ENCODE results near the gene GTF2A1. TPM values are rescaled to one million over a fixed set of nuclear protein-coding genes. Genes with fewer than 3 reads are reported as not detected.
"Not testable (repeated sequence)": the region's sequence is repeated elsewhere in the genome, so short reads cannot be mapped to it uniquely, and the experiment has no call there.

GTF2A1 gene
- total RNA-seq, 1 experiment from 2014 or later, result 35.0 TPM

GRCh38 chr14:81234278-81234677 is 13.5 kb upstream of the GTF2A1 start:
- intact Hi-C loops (cut with micrococcal nuclease), result no loop called here
- no TSS peak for BruUV-seq (replicated peaks)
- no peak overlapping the region for H3K27ac Mint-ChIP-seq (ENCODE audit: low read depth, unreplicated experiment)
- peaks cover 16% of the 10 kb centered on the region for H3K27me3 Mint-ChIP-seq (ENCODE audit: insufficient read depth, unreplicated experiment)
- H3K4me1 Mint-ChIP-seq (ENCODE audit: insufficient read depth, unreplicated experiment), result peaks cover 6% of the 10 kb centered on the region
- no peak for TF ChIP-seq CTCF (IDR thresholded peaks at IDR 0.05; ENCODE audit: unreplicated experiment)
- H3K9me3 Mint-ChIP-seq (ENCODE audit: unreplicated experiment), result no peaks in the 10 kb centered on the region
- no peak overlapping the region for H3K4me3 Mint-ChIP-seq (ENCODE audit: unreplicated experiment)
- DNase-seq (ENCODE audit: unreplicated experiment), result peak; percentile 11
- ChIA-PET POLR2A (interaction anchor here (1.2 to 1.9 kb wide), 2 partner anchors 10 to 13 kb away, joined by 3 to 7 read pairs; partner anchors contain the start of gene GTF2A1), CTCF (no interaction called here)
- no peaks in the 10 kb centered on the region for H3K36me3 Mint-ChIP-seq (ENCODE audit: insufficient read depth, unreplicated experiment)

GRCh38 chr14:81233615-81234014 is 12.9 kb upstream of the GTF2A1 start:
- H3K27ac Mint-ChIP-seq (ENCODE audit: low read depth, unreplicated experiment), result no peak overlapping the region
- TF ChIP-seq CTCF (IDR thresholded peaks at IDR 0.05; ENCODE audit: unreplicated experiment), result no peak
- no peak for DNase-seq (ENCODE audit: unreplicated experiment)
- no peak overlapping the region for H3K4me3 Mint-ChIP-seq (ENCODE audit: unreplicated experiment)
- no peaks in the 10 kb centered on the region for H3K9me3 Mint-ChIP-seq (ENCODE audit: unreplicated experiment)
- no TSS peak for BruUV-seq (replicated peaks)
- CTCF ChIA-PET, result no interaction called here
- H3K4me1 Mint-ChIP-seq (ENCODE audit: insufficient read depth, unreplicated experiment), result peaks cover 6% of the 10 kb centered on the region
- intact Hi-C loops (cut with micrococcal nuclease), result no loop called here
- peaks cover 9% of the 10 kb centered on the region for H3K27me3 Mint-ChIP-seq (ENCODE audit: insufficient read depth, unreplicated experiment)
- POLR2A ChIA-PET, result interaction anchor here (1.9 kb wide), 1 partner anchor 12 kb away, joined by 7 read pairs; the partner anchor contains the start of gene GTF2A1
- H3K36me3 Mint-ChIP-seq (ENCODE audit: insufficient read depth, unreplicated experiment), result no peaks in the 10 kb centered on the region

- H3K27me3 Mint-ChIP-seq (ENCODE audit: insufficient read depth, unreplicated experiment), result no peaks in the 10 kb centered on the region
Observed at GRCh38 chr14:81231540-81231939, 10.8 kb upstream of the GTF2A1 start.

GRCh38 chr14:81224222-81224621 is 3.5 kb upstream of the GTF2A1 start:
- Mint-ChIP-seq H3K4me1 (ENCODE audit: insufficient read depth, unreplicated experiment) (peaks cover 6% of the 10 kb centered on the region), H3K36me3 (ENCODE audit: insufficient read depth, unreplicated experiment) (peaks cover 14% of the 10 kb centered on the region), H3K4me3 (ENCODE audit: unreplicated experiment) (no peak overlapping the region), H3K27me3 (ENCODE audit: insufficient read depth, unreplicated experiment) (no peaks in the 10 kb centered on the region), H3K9me3 (ENCODE audit: unreplicated experiment) (no peaks in the 10 kb centered on the region), H3K27ac (ENCODE audit: low read depth, unreplicated experiment) (no peak overlapping the region)
- BruUV-seq (replicated peaks), result no TSS peak
- POLR2A ChIA-PET, result interaction anchor here (0.6 to 1.5 kb wide), 2 partner anchors 11 to 245 kb away, joined by 3 read pairs; no protein-coding TSS in a partner anchor
- no peak for TF ChIP-seq CTCF (IDR thresholded peaks at IDR 0.05; ENCODE audit: unreplicated experiment)
- no peak for DNase-seq (ENCODE audit: unreplicated experiment)
- intact Hi-C loops (cut with micrococcal nuclease), result loop anchor here (5.0 kb wide), 1 partner anchor 43 kb away; no protein-coding TSS in a partner anchor
- CTCF ChIA-PET, result interaction anchor here (1.0 kb wide), 1 partner anchor 24 kb away, joined by 3 read pairs; no protein-coding TSS in a partner anchor

More at GRCh38 chr14:81231540-81231939, 10.8 kb upstream of the GTF2A1 start:
- Mint-ChIP-seq H3K4me1 (ENCODE audit: insufficient read depth, unreplicated experiment) (peaks cover 6% of the 10 kb centered on the region), H3K27ac (ENCODE audit: low read depth, unreplicated experiment) (no peak overlapping the region), H3K9me3 (ENCODE audit: unreplicated experiment) (no peaks in the 10 kb centered on the region), H3K36me3 (ENCODE audit: insufficient read depth, unreplicated experiment) (no peaks in the 10 kb centered on the region), H3K4me3 (ENCODE audit: unreplicated experiment) (no peak overlapping the region)
- ChIA-PET CTCF (interaction anchor here (0.7 kb wide), 1 partner anchor 224 kb away, joined by 3 read pairs; no protein-coding TSS in a partner anchor), POLR2A (interaction anchor here (2.6 kb wide), 1 partner anchor 10 kb away, joined by 9 read pairs; no protein-coding TSS in a partner anchor)
- intact Hi-C loops (cut with micrococcal nuclease), result no loop called here
- DNase-seq (ENCODE audit: unreplicated experiment), result no peak
- no TSS peak for BruUV-seq (replicated peaks)
- TF ChIP-seq CTCF (IDR thresholded peaks at IDR 0.05; ENCODE audit: unreplicated experiment), result no peak

GRCh38 chr14:81223788-81224187 is 3.0 kb upstream of the GTF2A1 start:
- not testable (repeated sequence) for H3K9me3 Mint-ChIP-seq (ENCODE audit: unreplicated experiment); H3K4me1 Mint-ChIP-seq (ENCODE audit: insufficient read depth, unreplicated experiment); DNase-seq (ENCODE audit: unreplicated experiment); H3K27ac Mint-ChIP-seq (ENCODE audit: low read depth, unreplicated experiment); BruUV-seq (replicated peaks); H3K27me3 Mint-ChIP-seq (ENCODE audit: insufficient read depth, unreplicated experiment); H3K4me3 Mint-ChIP-seq (ENCODE audit: unreplicated experiment)
- intact Hi-C loops (cut with micrococcal nuclease), result loop anchor here (5.0 kb wide), 1 partner anchor 44 kb away; no protein-coding TSS in a partner anchor
- H3K36me3 Mint-ChIP-seq (ENCODE audit: insufficient read depth, unreplicated experiment), result peaks cover 17% of the 10 kb centered on the region
- ChIA-PET POLR2A (interaction anchor here (1.5 kb wide), 1 partner anchor 11 kb away, joined by 3 read pairs; no protein-coding TSS in a partner anchor), CTCF (interaction anchor here (0.5 to 1.0 kb wide), 2 partner anchors 23 to 24 kb away, joined by 3 read pairs; no protein-coding TSS in a partner anchor)
